Placental epithelial cell (primary cell): ENCODE results near the gene ANKEF1. TPM values are rescaled to one million over a fixed set of nuclear protein-coding genes. Genes with fewer than 3 reads are reported as not detected.

Experiments used
- small RNA-seq: library from RNA; depleted of rRNA; stranded (forward); fragments of <200 nt; gene quantifications from one replicate; pipeline ENCODE3, GENCODE V24; 2012
- total RNA-seq: library from RNA; depleted of rRNA; stranded (reverse); fragments of >200 nt; gene quantifications from 2 replicates; pipeline ENCODE4 v1.2.3, GENCODE V29; 2012

ANKEF1 gene
- total RNA-seq: 5.5 and 7.0 TPM in 2 replicates

DNA sequence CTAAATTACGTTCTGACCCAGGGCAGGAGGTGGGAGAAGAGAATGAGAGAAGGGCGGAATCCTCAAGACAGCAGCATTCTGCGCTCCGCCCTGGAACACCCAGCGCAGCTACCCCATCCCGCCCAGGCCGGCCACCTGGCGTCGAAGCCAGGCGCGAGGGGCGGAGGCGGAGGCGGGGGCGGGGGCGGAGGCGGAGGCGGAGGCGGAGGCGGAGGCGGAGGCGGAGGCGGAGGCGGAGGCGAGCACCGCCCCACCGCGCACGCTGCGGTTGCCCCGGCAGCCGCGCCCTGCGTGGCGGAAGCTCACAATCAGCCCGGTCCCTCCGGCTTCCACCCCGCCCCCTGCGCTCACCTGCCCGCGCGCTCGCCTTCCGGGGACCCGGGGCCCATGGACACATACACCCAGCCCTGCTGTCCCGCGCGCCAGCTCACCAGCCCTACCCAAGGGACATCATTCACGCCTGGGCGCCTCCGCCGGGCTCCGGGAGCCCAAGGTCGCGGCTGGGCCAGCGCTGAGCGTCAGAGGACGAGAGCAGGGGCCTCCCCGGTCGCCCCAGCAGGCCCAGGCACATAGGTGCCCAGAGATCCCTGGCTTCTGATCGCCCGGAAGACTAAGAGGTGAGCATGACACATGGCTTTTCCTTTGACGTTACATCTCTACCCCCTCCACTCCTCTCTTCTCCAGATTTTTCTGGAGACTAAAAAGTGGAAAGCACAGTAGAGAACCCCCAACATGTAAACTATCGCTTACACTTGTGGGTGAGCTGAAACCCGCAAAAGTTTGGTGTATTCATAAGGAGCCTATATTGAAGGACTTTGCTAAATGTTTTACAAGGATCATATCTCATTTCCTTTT lies at the start of gene ANKEF1:
TSS of gene ANKEF1 (plus strand) at position 271 of the 855 bp plus-strand sequence. CDS start 3,315 bp downstream, outside the sequence.

Small RNAs within 50 kb of the gene (small RNA-seq; reads per million reads assigned to genes)
- not detected for gene RF00017

Other genes starting within 250 kb of the ANKEF1 start
- not detected in 2 replicates for gene PAK5, start 195.9 kb upstream of the ANKEF1 start, total RNA-seq
- gene SNAP25, start 183.8 kb downstream of the ANKEF1 start, total RNA-seq: not detected in 2 replicates